ENCODE results near the gene TAS2R46. TPM values are rescaled to one million over a fixed set of nuclear protein-coding genes. Genes with fewer than 3 reads are reported as not detected.
"Not testable (repeated sequence)": the region's sequence is repeated elsewhere in the genome, so short reads cannot be mapped to it uniquely, and the experiment has no call there.

The TAS2R46 gene
- total and polyA plus RNA-seq, 2 of the 4 experiments (the other 2 are of a cell fraction) = 0.09 to 4.7 TPM

- H4K20me1 ChIP-seq (ENCODE audit: insufficient read depth, low read length); H3K27me3 ChIP-seq (ENCODE audit: control insufficient read depth, insufficient read depth, low read length); H3K9ac ChIP-seq (ENCODE audit: low read depth, low read length); H3K27ac ChIP-seq (ENCODE audit: insufficient read depth, low read length); H2BK120ac ChIP-seq (ENCODE audit: low read depth, low read length); H3K18ac ChIP-seq (ENCODE audit: low read depth, low read length); H2AFZ ChIP-seq (replicated peaks; ENCODE audit: low read length, poor library complexity); H3K4me1 ChIP-seq (ENCODE audit: control insufficient read depth, insufficient read depth, low read length); H3K4me2 ChIP-seq (ENCODE audit: low read depth, low read length); dilution Hi-C loops (cut with HindIII; ENCODE audit: low sequenced_read_pairs, unreplicated experiment); H2BK15ac ChIP-seq (ENCODE audit: low read depth, low read length); DNase-seq; H4K91ac ChIP-seq (ENCODE audit: insufficient read depth, low read depth, low read length); H3K23ac ChIP-seq (ENCODE audit: low read depth, low read length); H3K9me1 ChIP-seq (ENCODE audit: insufficient read depth, low read length); in situ Hi-C loops (cut with MboI; ENCODE audit: low sequenced_read_pairs); H2AK9ac ChIP-seq (replicated peaks; ENCODE audit: low read depth, low read length, poor library complexity); H4K5ac ChIP-seq (ENCODE audit: low read depth, low read length); H2BK5ac ChIP-seq (ENCODE audit: low read depth, low read length, poor library complexity, severe bottlenecking); H3K56ac ChIP-seq (ENCODE audit: extremely low read depth, insufficient read depth, low read length); H3K79me1 ChIP-seq (ENCODE audit: low read depth in 1 of 2, low read length in 2 of 2); ATAC-seq (ENCODE audit: low read depth); H3K4ac ChIP-seq (ENCODE audit: low read depth, low read length); POLR2A ChIA-PET (ENCODE audit: unreplicated experiment); intact Hi-C loops (cut with micrococcal nuclease); BruUV-seq (replicated peaks); H3K14ac ChIP-seq (replicated peaks; ENCODE audit: low read depth, low read length); H3K4me3 ChIP-seq (ENCODE audit: insufficient read depth, low read depth, low read length); H3K9me3 ChIP-seq (ENCODE audit: control insufficient read depth, insufficient read depth, low read length); CTCF ChIA-PET; H3K36me3 ChIP-seq (ENCODE audit: control insufficient read depth, insufficient read depth, low read length); H4K8ac ChIP-seq (ENCODE audit: low read depth in 2 of 2, low read length in 2 of 2); H2BK20ac ChIP-seq (ENCODE audit: low read depth, low read length); H2AK5ac ChIP-seq (ENCODE audit: low read depth, low read length): not testable (repeated sequence)
- WGBS, 2 experiments (ENCODE audit: extremely low coverage in 2 of 2, insufficient read length in 1 of 2) = no CpG with 5 or more reads among the region's 2 CpGs
Observed at GRCh38 chr12:11094910-11095309, 32.8 kb upstream of the TAS2R46 start.

All from IMR-90 (cell line).